ENCODE results near the gene GFI1B. TPM values are rescaled to one million over a fixed set of nuclear protein-coding genes. Genes with fewer than 3 reads are reported as not detected.

Gene GFI1B
- total RNA-seq, 1 experiment from 2014 or later: 0.79 TPM

DNA sequence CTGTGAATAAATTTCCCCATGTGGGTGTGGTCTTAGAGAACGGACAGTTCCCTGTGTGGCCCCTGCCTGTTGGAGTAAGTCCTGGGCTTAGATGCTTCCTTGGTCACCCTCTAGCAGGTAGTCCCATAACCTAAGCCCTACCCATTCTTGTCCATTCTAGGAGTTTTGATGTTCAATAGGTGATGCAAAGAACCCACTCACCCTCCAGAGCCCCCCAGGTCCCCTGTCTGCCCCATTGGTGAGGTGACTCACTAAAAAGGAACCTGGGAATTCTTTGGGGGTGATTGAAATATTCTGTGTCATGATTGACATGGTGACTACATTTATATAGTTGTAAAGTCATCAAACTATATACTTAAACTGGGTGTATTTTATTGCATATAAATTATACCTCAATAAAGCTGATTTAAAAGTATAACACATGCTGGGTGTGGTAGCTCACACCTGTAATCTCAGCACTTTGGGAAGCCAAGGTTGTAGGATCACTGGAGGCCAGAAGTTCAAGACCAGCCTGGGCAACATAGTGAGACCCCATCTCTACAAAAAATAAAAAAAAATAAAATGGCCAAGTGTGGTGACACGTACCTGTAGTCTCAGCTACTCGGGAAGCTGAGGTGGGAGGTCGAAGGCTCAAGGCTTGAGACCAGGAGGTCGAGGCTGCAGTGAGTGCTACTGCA is 31.6 kb downstream of the GFI1B start:
- no peaks in the 10 kb centered on the region for H3K36me3 Mint-ChIP-seq (ENCODE audit: insufficient read depth, unreplicated experiment)
- TF ChIP-seq CTCF (IDR thresholded peaks at IDR 0.05; ENCODE audit: insufficient read depth in 1 of 2, low read depth in 1 of 2, low read length in 1 of 2, severe bottlenecking in 1 of 2, unreplicated experiment in 1 of 2): no peak
- no peak overlapping the region for H3K4me3 ChIP-seq (ENCODE audit: low read depth, low read length)
- H3K27ac Mint-ChIP-seq (ENCODE audit: unreplicated experiment): no peak overlapping the region
- no TSS peak for BruUV-seq (replicated peaks)
- no peaks in the 10 kb centered on the region for H3K27me3 ChIP-seq (replicated peaks; ENCODE audit: control insufficient read depth, insufficient read depth, low read length)
- ChIA-PET CTCF (interaction anchor here (1.5 kb wide), 1 partner anchor 12 kb away, joined by 3 read pairs; no protein-coding TSS in a partner anchor), POLR2A (no interaction called here)
- no peak overlapping the region for H3K4me3 Mint-ChIP-seq (ENCODE audit: unreplicated experiment)
- peaks cover 16% of the 10 kb centered on the region for H3K27me3 Mint-ChIP-seq (ENCODE audit: insufficient read depth, unreplicated experiment)
- DNase-seq: no peak
- peaks cover 3% of the 10 kb centered on the region for H3K9me3 ChIP-seq
- intact Hi-C loops (cut with micrococcal nuclease; ENCODE audit: unreplicated experiment): no loop called here
- no peaks in the 10 kb centered on the region for H3K4me1 Mint-ChIP-seq (ENCODE audit: low read depth, unreplicated experiment)
- H3K36me3 ChIP-seq (ENCODE audit: control insufficient read depth, insufficient read depth, low read length): no peaks in the 10 kb centered on the region
- no peaks in the 10 kb centered on the region for H3K9me3 Mint-ChIP-seq (ENCODE audit: unreplicated experiment)
- H3K4me1 ChIP-seq: no peaks in the 10 kb centered on the region

GRCh38 chr9:133014696-133015095 is 36.2 kb downstream of the GFI1B start:
- no peaks in the 10 kb centered on the region for H3K4me1 Mint-ChIP-seq (ENCODE audit: low read depth, unreplicated experiment)
- POLR2A ChIA-PET: no interaction called here
- no TSS peak for BruUV-seq (replicated peaks)
- no peaks in the 10 kb centered on the region for H3K9me3 Mint-ChIP-seq (ENCODE audit: unreplicated experiment)
- DNase-seq: no peak
- peaks cover 3% of the 10 kb centered on the region for H3K9me3 ChIP-seq
- CTCF ChIA-PET: no interaction called here
- no peak overlapping the region for H3K27ac Mint-ChIP-seq (ENCODE audit: unreplicated experiment)
- no peaks in the 10 kb centered on the region for H3K36me3 Mint-ChIP-seq (ENCODE audit: insufficient read depth, unreplicated experiment)
- intact Hi-C loops (cut with micrococcal nuclease; ENCODE audit: unreplicated experiment): no loop called here
- H3K4me1 ChIP-seq: no peaks in the 10 kb centered on the region
- no peak overlapping the region for H3K4me3 Mint-ChIP-seq (ENCODE audit: unreplicated experiment)
- no peaks in the 10 kb centered on the region for H3K27me3 ChIP-seq (replicated peaks; ENCODE audit: control insufficient read depth, insufficient read depth, low read length)
- H3K4me3 ChIP-seq (ENCODE audit: low read depth, low read length): no peak overlapping the region
- H3K36me3 ChIP-seq (ENCODE audit: control insufficient read depth, insufficient read depth, low read length): no peaks in the 10 kb centered on the region
- no peak for TF ChIP-seq CTCF (IDR thresholded peaks at IDR 0.05; ENCODE audit: insufficient read depth in 1 of 2, low read depth in 1 of 2, low read length in 1 of 2, severe bottlenecking in 1 of 2, unreplicated experiment in 1 of 2)
- H3K27me3 Mint-ChIP-seq (ENCODE audit: insufficient read depth, unreplicated experiment): peaks cover 8% of the 10 kb centered on the region

DNA sequence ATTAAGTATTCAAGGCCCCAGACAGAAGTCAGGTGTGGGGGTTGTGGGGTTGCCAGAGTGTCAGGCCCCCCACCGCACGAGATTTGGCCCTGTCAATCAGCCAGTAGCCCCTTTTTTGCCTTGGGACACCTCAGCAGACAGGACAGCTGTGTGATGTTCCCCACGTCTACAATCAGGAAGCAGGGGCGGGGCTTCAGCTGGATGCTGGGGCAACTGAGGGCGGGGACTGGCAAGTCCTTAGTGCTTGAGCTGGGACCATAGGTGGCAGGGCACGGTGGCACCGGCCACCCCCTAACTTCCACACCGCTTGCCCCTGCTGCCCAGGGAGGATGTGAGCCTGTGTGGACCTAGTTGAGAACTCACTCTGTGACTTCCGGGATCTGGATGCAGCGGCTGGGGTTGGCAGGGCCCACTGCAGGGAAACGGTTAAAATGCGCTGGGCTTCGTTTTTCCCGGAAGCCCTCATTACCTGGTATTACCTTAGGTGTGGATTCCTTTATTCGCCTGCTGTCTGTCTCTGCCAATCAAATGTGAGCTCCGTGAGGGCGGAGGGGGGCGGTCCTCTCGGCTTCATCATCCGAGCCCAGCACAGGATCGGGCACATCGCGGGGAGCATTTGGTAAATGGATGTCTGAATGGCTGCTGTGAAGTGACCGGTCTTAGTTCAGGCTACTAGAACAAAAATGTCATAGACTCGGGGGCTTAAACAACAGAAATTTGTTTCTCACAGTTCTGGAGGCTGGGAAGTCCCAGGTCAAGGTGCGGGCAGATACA is 44.8 kb downstream of the GFI1B start:
- Histone ChIP-seq H3K4me1 (peaks cover 4% of the 10 kb centered on the region; the same call in 1 of the 2 replicates), H3K36me3 (ENCODE audit: control insufficient read depth, insufficient read depth, low read length) (no peaks in the 10 kb centered on the region), H3K9me3 (no peaks in the 10 kb centered on the region), H3K27me3 (replicated peaks; ENCODE audit: control insufficient read depth, insufficient read depth, low read length) (no peaks in the 10 kb centered on the region), H3K4me3 (ENCODE audit: low read depth, low read length) (no peak overlapping the region)
- Mint-ChIP-seq H3K27ac (ENCODE audit: unreplicated experiment) (no peak overlapping the region), H3K4me1 (ENCODE audit: low read depth, unreplicated experiment) (no peaks in the 10 kb centered on the region), H3K27me3 (ENCODE audit: insufficient read depth, unreplicated experiment) (peaks cover 5% of the 10 kb centered on the region), H3K4me3 (ENCODE audit: unreplicated experiment) (no peak overlapping the region), H3K9me3 (ENCODE audit: unreplicated experiment) (no peaks in the 10 kb centered on the region), H3K36me3 (ENCODE audit: insufficient read depth, unreplicated experiment) (no peaks in the 10 kb centered on the region)
- BruUV-seq (replicated peaks): no TSS peak
- TF ChIP-seq CTCF (IDR thresholded peaks at IDR 0.05; ENCODE audit: insufficient read depth in 1 of 2, low read depth in 1 of 2, low read length in 1 of 2, severe bottlenecking in 1 of 2, unreplicated experiment in 1 of 2): no peak
- POLR2A ChIA-PET: no interaction called here
- DNase-seq: peak in 1 of 2 experiments; percentile 47
- intact Hi-C loops (cut with micrococcal nuclease; ENCODE audit: unreplicated experiment): no loop called here
- CTCF ChIA-PET: interaction anchor here (0.9 to 2.0 kb wide), 4 partner anchors 53 to 463 kb away, joined by 4 to 10 read pairs (median 6); no protein-coding TSS in a partner anchor
